PFSK-1 (cell line): ENCODE measurements around the gene COCH.

ENCODE experiments used
- FOXP2 ChIP-seq: optimal IDR thresholded peaks from 2 replicates; pipeline ENCODE3; 2011; ENCODE audit warnings: borderline replicate concordance, control low read depth, inconsistent platforms; ENCODE audit not compliant: insufficient read depth; ENCODE audit errors: extremely low read length, extremely low read depth
- POLR2AphosphoS5 ChIP-seq: IDR thresholded peaks from 2 replicates; pipeline ENCODE4 v1.6.1; 2012; ENCODE audit warnings: low read depth, mild to moderate bottlenecking, control low read depth, low read length, moderate library complexity
- SIN3A ChIP-seq: IDR thresholded peaks from 2 replicates; pipeline ENCODE4 v1.6.1; 2012; ENCODE audit warnings: mild to moderate bottlenecking, low read length, moderate library complexity, borderline replicate concordance; ENCODE audit not compliant: insufficient read depth
- TAF1 ChIP-seq: IDR thresholded peaks from 2 replicates; pipeline ENCODE4 v1.6.1; 2012; ENCODE audit warnings: low read length, control low read depth, borderline replicate concordance; ENCODE audit not compliant: insufficient read depth
- TF ChIP-seq, protein P1 (sequence below), 2 experiments: IDR thresholded peaks; 2 replicates each; pipeline versions ENCODE4 v1.6.1 to v1.8.0; 2011 to 2012; ENCODE audit warnings: low read depth in 2 of 2, low read length in 2 of 2, control low read depth in 1 of 2, inconsistent platforms in 1 of 2, mild to moderate bottlenecking in 1 of 2, moderate library complexity in 1 of 2; ENCODE audit not compliant: insufficient read depth in 1 of 2

COCH gene

DNA sequence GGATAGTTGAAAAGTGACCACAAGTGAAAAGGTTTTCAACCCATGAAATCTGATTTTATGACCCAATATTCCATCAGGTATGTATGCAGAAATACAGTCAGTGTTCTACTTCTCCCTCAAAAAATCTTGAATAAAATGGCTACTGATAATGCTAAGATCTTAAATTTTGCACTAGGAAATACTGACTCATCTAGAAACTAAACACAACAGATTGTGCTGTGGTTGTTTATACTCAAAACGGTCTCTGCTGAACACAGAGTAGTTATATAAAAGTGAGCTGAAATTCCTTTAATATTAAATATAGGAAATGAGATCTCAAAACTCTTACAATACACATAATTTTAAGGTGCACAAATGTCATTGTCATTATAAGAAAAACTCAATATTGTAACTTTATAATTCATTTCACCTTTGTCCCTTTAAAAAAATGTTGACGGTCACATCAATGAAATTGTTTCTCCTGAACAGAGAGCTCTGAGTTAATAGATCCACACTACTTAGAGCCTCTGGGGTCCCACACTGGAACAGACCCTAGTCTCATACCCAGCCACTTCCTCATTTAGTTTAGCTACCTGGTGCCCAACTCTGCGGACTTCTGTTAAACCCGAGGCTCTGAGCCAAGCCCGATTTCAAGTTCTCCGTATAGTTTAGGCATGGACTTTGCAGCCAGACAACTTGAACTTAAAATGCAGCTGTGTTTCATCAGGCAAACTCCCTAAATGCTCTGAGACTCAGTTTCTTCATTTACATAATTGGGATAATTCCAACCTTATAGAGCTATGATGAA lies 9.3 kb downstream of the COCH start:
- no peak for TF ChIP-seq SIN3A
- TF ChIP-seq TAF1, result no peak
- no peak for TF ChIP-seq FOXP2
- no peak for TF ChIP-seq POLR2AphosphoS5
- TF ChIP-seq, protein P1, sequence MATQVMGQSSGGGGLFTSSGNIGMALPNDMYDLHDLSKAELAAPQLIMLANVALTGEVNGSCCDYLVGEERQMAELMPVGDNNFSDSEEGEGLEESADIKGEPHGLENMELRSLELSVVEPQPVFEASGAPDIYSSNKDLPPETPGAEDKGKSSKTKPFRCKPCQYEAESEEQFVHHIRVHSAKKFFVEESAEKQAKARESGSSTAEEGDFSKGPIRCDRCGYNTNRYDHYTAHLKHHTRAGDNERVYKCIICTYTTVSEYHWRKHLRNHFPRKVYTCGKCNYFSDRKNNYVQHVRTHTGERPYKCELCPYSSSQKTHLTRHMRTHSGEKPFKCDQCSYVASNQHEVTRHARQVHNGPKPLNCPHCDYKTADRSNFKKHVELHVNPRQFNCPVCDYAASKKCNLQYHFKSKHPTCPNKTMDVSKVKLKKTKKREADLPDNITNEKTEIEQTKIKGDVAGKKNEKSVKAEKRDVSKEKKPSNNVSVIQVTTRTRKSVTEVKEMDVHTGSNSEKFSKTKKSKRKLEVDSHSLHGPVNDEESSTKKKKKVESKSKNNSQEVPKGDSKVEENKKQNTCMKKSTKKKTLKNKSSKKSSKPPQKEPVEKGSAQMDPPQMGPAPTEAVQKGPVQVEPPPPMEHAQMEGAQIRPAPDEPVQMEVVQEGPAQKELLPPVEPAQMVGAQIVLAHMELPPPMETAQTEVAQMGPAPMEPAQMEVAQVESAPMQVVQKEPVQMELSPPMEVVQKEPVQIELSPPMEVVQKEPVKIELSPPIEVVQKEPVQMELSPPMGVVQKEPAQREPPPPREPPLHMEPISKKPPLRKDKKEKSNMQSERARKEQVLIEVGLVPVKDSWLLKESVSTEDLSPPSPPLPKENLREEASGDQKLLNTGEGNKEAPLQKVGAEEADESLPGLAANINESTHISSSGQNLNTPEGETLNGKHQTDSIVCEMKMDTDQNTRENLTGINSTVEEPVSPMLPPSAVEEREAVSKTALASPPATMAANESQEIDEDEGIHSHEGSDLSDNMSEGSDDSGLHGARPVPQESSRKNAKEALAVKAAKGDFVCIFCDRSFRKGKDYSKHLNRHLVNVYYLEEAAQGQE (IDR thresholded peaks at IDR 0.05; ENCODE audit: insufficient read depth in 1 of 2, low read depth in 2 of 2, low read length in 2 of 2), result no peak

DNA sequence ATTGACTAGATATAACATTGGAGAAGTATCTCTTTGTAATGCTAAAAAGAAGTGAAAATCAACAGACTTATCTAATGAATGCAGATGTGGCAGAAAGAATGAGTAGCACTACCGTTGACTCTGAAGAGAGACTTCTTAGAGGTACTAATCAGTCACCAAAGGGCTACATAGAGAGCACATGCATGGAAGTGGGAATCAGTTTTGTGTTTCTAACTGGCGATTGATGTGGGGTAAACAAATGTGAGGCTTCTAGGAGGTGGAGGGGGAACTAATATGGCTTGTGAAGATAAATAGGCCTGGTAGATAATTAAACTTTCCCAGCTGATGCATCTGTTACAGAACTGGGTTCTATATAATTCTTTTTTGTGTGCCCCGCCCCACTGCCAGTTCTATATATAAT lies 10.5 kb downstream of the COCH start:
- TF ChIP-seq, protein P1 (IDR thresholded peaks at IDR 0.05; ENCODE audit: insufficient read depth in 1 of 2, low read depth in 2 of 2, low read length in 2 of 2), result no peak
- no peak for TF ChIP-seq FOXP2
- TF ChIP-seq TAF1, result no peak
- no peak for TF ChIP-seq POLR2AphosphoS5
- TF ChIP-seq SIN3A, result no peak

DNA sequence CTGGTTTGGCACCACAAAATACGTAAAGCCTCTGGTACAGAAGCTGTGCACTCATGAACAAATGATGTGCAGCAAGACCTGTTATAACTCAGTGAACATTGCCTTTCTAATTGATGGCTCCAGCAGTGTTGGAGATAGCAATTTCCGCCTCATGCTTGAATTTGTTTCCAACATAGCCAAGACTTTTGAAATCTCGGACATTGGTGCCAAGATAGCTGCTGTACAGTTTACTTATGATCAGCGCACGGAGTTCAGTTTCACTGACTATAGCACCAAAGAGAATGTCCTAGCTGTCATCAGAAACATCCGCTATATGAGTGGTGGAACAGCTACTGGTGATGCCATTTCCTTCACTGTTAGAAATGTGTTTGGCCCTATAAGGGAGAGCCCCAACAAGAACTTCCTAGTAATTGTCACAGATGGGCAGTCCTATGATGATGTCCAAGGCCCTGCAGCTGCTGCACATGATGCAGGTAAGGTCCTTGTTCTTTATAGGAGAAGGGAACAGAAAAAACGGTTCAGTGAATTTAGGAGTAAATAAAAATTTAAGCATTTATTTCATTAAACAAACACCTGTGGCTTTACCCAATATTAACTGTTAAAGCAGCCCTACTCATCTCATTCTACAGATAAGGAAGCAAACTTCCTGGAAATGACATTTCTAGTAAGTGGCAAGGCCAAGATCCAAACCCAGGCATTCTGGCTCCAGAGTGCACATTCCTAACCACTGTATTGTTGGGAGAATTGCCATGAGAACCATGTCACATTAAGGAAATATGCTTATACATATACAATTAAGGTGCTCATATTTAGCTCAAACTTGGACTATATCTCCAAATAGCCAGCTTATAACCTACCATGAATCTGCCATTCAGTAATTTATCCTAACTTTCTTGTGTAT lies 11.7 kb downstream of the COCH start:
- TF ChIP-seq SIN3A (no peak), POLR2AphosphoS5 (no peak), FOXP2 (no peak), TAF1 (no peak)
- TF ChIP-seq, protein P1 (IDR thresholded peaks at IDR 0.05; ENCODE audit: insufficient read depth in 1 of 2, low read depth in 2 of 2, low read length in 2 of 2), result no peak

DNA sequence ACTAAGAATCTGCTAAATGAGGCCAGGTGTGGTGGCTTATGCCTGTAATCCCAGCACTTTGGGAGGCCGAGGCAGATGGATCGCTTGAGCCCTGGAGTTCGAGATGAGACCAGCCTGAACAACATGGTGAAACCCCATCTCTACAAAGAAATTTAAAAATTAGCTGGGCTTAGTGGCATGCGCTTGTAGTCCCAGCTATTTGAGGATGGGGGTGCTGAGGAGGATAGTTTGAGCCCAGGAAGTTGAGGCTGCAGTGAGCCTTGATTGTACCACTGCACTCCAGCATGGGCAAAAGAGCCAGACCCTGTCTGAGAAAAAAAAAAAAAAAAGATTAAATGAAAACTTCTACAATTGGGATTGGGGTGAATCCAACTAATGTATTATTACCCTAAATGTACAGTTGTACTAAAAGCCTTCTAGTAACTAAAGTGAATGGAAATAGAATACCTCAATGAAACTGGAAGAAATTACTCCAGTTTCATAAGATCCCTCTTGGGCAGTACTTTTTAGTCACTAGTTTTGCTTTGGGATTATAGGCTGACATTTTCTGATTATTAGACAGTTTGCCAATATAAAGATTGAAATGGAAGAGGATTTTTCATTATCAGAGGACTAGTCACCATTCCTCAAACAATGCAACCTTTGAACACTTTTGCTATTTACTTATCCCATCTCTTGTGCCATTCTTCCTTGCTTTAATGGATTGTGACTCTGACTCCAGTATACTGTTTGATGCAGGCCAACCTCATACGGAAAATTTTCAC lies 14.3 kb downstream of the COCH start:
- TF ChIP-seq FOXP2 (no peak), POLR2AphosphoS5 (no peak), SIN3A (no peak), TAF1 (no peak)
- TF ChIP-seq, protein P1 (IDR thresholded peaks at IDR 0.05; ENCODE audit: insufficient read depth in 1 of 2, low read depth in 2 of 2, low read length in 2 of 2), result no peak
